Activated naive CD4-positive, alpha-beta T cell treated with anti-CD3 and anti-CD28 coated beads for 36 hours (primary cell): ENCODE measurements around the gene NUDT21. TPM values are rescaled to one million over a fixed set of nuclear protein-coding genes. Genes with fewer than 3 reads are reported as not detected.

ENCODE experiments used
- CTCF ChIA-PET: fragments of 350-600 bp; sonication (Branson Sonifier 250); formaldehyde crosslinking; loops from one replicate; lab custom pipeline; 2021; ENCODE audit warnings: antibody characterized with exemption; lab: Charles Lee
- DNase-seq: peaks from one replicate; pipeline ENCODE4 v3.0.0-alpha.2; 2020
- H3K27ac Mint-ChIP-seq: one replicate; pipeline ENCODE4 v1.8.0; 2021; ENCODE audit warnings: mild to moderate bottlenecking, mixed read lengths
- H3K27me3 Mint-ChIP-seq: one replicate; pipeline ENCODE4 v1.8.0; 2021; ENCODE audit warnings: low read depth, mixed read lengths
- H3K36me3 Mint-ChIP-seq: one replicate; pipeline ENCODE4 v1.8.0; 2021; ENCODE audit warnings: low read depth, mixed read lengths
- H3K4me1 Mint-ChIP-seq: one replicate; pipeline ENCODE4 v1.8.0; 2021; ENCODE audit warnings: low read depth, mixed read lengths
- H3K4me3 Mint-ChIP-seq: one replicate; pipeline ENCODE4 v1.8.0; 2021; ENCODE audit warnings: mild to moderate bottlenecking, moderate library complexity, mixed read lengths
- H3K9me3 Mint-ChIP-seq: one replicate; pipeline ENCODE4 v1.8.0; 2021; ENCODE audit warnings: mixed read lengths
- intact Hi-C: fragments of 100-400 bp; cut with micrococcal nuclease; formaldehyde crosslinking; loops from one replicate; pipeline ENCODE4 v1.15.1; 2023
- total RNA-seq, 2 experiments: library from RNA; stranded (reverse); gene quantifications; one replicate each; pipeline ENCODE4 v1.2.3, GENCODE V29; 2021

NUDT21 gene
- total RNA-seq, 2 experiments from 2014 or later, result 324 to 330 TPM

DNA sequence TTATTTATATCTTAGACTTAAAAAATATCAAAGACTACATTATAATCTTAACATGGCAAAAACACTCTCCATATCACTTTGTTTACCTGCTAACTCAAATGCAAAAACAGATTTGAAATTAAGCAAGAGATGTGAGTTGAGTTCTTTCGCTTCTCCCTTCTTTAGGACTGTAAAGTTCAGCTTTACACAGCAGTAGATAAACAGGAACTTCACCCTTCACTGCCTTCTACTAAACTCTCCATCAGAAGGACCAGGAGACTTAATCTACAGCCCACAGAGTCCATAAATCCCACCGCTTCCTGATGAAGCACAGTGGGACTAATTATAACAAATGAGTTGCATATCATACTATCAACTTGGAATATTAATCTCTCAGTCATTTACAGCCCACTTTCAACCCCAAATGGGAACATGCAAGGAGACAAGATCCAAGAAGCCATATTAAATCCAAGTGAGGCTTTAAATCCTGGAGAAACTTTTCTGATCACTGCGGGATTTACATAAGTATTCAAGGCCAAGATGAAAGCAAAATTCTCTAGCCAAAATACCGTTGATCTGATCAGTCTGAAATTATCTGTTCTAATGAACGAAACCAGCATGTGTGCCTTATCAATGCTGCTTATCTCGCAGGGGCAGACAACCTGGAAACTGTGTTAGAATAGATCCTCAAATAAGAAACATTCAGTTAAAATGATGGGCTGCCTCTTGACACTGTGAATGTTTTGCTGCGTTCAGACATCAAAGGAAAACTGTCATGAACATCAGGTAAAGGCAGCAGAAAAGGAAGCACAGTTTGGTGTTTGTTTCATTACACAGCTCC, 27.3 kb downstream of the NUDT21 start:
- Mint-ChIP-seq H3K36me3 (peaks cover 1% of the 10 kb centered on the region), H3K4me1 (peaks cover 33% of the 10 kb centered on the region), H3K4me3 (peak overlapping the region; percentile 88), H3K27me3 (no peaks in the 10 kb centered on the region), H3K9me3 (no peaks in the 10 kb centered on the region), H3K27ac (peak overlapping the region; percentile 34)
- no peak for DNase-seq
- CTCF ChIA-PET, result no interaction called here
- intact Hi-C loops, result loop anchor here (1.0 to 10.0 kb wide), 3 partner anchors 28 to 229 kb away; partner anchors contain the start of genes GNAO1, NUDT21 and OGFOD1

DNA sequence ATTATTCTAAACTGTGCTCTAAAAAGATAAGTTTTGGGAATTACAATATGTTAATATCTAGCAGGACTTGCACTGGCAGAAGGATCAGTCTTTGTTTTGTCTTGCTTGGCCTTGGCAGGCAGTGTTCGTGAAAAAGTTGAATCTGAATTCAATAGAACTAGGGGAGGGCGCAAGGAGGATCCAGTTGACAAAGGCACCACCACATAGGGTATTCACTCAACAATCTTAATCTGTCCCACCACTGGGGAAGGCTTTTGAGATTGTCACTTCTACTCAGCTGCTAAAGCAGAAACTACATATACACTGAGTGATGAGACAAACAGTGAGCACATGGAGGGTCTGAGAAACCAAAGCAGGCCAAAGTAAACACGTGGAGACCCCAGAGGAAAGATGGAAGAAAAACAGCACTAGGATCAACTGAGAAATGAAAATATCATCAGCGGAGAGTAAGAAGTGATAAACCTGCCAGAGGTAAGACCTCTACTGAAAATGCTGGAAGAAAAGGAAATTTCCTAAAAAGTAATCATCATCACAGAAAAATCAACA, 28.2 kb downstream of the NUDT21 start:
- peaks cover 1% of the 10 kb centered on the region for H3K36me3 Mint-ChIP-seq
- H3K27me3 Mint-ChIP-seq, result no peaks in the 10 kb centered on the region
- peak overlapping the region; percentile 8 for H3K4me3 Mint-ChIP-seq
- no peak for DNase-seq
- no peaks in the 10 kb centered on the region for H3K9me3 Mint-ChIP-seq
- intact Hi-C loops, result loop anchor here (10.0 kb wide), 1 partner anchor 228 kb away; the partner anchor contains the start of gene GNAO1
- H3K4me1 Mint-ChIP-seq, result peaks cover 35% of the 10 kb centered on the region
- CTCF ChIA-PET, result no interaction called here
- no peak overlapping the region for H3K27ac Mint-ChIP-seq

DNA sequence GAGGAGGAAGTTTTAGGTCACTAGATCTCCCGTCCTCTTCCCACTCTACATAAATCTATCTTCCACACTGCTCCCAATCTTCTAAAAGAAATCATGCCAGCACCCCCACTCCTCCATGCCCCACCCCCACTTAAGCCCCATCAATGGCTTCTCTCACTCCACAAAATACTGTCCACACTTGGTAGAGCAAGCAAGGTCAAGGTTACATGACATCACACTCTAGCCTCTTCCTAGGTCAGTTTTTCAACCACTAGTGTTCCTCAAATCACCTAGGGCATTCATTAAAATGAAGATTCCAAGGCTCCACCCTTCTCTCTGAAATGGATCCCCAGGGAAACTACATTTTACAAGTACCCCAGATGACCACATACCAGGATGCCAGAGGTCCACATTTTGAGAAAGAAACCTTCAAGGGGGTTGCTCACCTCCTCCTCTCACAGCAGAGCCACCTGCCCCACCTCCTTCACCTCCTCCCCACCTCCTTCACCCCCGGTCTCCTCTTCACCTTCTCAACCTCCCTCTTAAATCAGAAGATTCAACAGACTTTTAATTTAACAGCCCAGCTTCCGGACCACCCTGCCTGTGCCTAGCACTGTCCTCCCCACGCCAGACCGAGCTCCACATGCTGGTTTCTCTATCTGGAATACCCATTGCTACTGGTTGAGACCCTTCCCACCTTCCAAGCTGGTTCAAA, 29.0 kb downstream of the NUDT21 start:
- no peak for DNase-seq
- intact Hi-C loops, result loop anchor here (10.0 kb wide), 1 partner anchor 227 kb away; the partner anchor contains the start of gene GNAO1
- no peak overlapping the region for H3K4me3 Mint-ChIP-seq
- CTCF ChIA-PET, result interaction anchor here (1.0 kb wide), 1 partner anchor 21 kb away, joined by 3 read pairs; no protein-coding TSS in a partner anchor
- peaks cover 1% of the 10 kb centered on the region for H3K36me3 Mint-ChIP-seq
- H3K9me3 Mint-ChIP-seq, result no peaks in the 10 kb centered on the region
- H3K27me3 Mint-ChIP-seq, result no peaks in the 10 kb centered on the region
- peaks cover 37% of the 10 kb centered on the region for H3K4me1 Mint-ChIP-seq
- no peak overlapping the region for H3K27ac Mint-ChIP-seq

DNA sequence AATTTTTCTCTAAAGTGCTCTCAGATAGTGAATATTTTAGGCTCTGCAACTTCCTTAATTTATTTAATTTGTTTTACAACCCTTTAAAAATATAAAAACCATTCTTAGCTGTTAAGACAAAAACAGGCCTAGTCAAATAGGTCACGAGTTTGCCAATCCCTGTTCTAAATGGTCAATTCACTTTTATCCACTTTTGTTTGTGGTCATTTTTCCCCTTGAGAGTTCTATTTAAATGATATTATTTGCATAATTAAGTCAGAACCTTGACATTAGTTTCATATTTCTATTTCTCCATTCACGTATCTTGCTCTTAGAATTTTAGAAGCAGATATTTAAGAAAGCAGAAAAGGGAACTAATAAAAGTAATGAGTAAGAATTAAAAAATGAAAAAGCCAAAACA, 29.8 kb downstream of the NUDT21 start:
- Mint-ChIP-seq H3K9me3 (no peaks in the 10 kb centered on the region), H3K4me1 (peaks cover 38% of the 10 kb centered on the region), H3K4me3 (no peak overlapping the region), H3K27ac (no peak overlapping the region), H3K27me3 (no peaks in the 10 kb centered on the region), H3K36me3 (peaks cover 1% of the 10 kb centered on the region)
- intact Hi-C loops, result loop anchor here (10.0 kb wide), 1 partner anchor 227 kb away; the partner anchor contains the start of gene GNAO1
- CTCF ChIA-PET, result interaction anchor here (1.0 kb wide), 1 partner anchor 20 kb away, joined by 3 read pairs; no protein-coding TSS in a partner anchor
- DNase-seq, result no peak

DNA sequence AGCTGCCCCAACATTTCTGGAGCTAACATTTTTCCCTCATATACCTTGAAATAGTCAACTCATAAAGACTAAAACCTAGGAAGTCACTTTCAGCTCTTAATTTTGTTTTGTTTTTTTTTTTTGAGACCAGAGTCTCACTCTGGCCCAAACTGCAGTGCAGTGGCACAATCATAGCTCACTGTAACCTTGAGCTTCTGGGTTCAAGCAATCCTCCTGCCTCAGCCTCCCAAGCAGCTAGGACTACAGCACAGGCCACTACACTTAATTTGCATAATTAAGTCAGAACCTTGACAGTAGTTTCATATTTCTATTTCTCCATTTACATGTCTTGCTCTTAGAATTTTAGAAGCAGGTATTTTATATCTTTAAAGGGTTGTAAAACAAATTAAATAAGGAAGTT, 30.5 kb downstream of the NUDT21 start:
- H3K27ac Mint-ChIP-seq, result no peak overlapping the region
- H3K9me3 Mint-ChIP-seq, result no peaks in the 10 kb centered on the region
- intact Hi-C loops, result loop anchor here (10.0 kb wide), 1 partner anchor 226 kb away; the partner anchor contains the start of gene GNAO1
- DNase-seq, result no peak
- no peaks in the 10 kb centered on the region for H3K27me3 Mint-ChIP-seq
- H3K36me3 Mint-ChIP-seq, result peaks cover 1% of the 10 kb centered on the region
- CTCF ChIA-PET, result no interaction called here
- no peak overlapping the region for H3K4me3 Mint-ChIP-seq
- peaks cover 42% of the 10 kb centered on the region for H3K4me1 Mint-ChIP-seq

DNA sequence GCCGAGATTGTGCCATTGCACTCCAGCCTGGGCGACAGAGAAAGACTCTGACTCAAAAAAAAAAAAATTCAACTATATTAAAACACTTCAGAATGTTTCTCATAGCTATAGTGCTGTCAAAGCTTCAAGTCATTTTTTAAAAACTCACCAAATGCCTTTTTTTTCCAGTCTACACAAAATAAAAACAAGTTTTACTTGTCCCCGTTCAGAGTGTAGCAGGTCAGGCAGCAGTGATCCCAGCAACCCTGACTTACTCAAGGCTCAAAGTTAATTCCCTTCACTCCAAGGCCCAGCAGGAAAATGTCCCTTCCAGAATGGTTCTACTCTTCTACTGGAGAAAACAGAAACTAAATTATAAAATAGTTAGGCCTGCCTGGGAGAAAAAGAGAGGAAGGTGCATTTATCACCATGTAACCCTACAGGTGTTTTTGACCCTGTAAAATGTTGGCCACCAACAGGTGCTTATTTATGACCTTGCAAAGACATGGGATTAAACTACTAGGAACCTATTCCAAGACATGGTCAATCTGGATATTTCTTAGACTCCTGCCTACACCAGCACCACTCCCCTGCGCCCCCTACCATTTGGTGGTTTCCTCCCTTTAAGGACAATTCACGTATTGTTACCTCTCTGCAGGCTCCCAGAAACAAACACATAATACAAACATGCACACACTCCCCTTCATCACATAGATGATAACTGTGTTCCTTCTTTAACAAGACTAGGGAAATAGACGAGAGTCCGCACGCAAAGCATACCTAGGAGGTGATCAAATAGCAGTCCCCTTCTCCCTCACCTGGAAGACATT, 31.2 kb downstream of the NUDT21 start:
- Mint-ChIP-seq H3K4me1 (peaks cover 48% of the 10 kb centered on the region), H3K27ac (no peak overlapping the region), H3K9me3 (no peaks in the 10 kb centered on the region), H3K4me3 (no peak overlapping the region), H3K36me3 (peaks cover 1% of the 10 kb centered on the region), H3K27me3 (no peaks in the 10 kb centered on the region)
- DNase-seq, result no peak
- CTCF ChIA-PET, result no interaction called here
- intact Hi-C loops, result loop anchor here (10.0 kb wide), 1 partner anchor 225 kb away; the partner anchor contains the start of gene GNAO1

DNA sequence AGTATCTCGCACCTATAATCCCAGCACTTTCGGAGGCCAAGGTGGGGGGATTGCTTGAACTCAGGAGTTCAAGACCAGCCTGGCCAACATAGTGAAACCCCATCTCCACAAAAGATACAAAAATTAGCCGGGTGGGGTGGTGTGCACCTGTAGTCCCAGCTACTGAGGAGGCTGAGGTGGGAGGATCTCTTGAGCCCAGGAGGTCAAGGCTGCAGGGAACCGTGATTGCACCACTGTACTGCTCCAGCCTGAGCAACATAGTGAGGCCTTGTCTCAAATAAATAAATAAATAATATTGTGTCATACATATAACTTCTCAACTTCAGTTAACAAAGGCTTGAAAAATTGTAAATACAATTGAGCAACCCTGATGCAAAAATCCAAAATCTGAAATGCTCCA, 34.0 kb downstream of the NUDT21 start:
- Mint-ChIP-seq H3K27ac (no peak overlapping the region), H3K9me3 (no peaks in the 10 kb centered on the region), H3K4me3 (no peak overlapping the region), H3K4me1 (peaks cover 31% of the 10 kb centered on the region), H3K36me3 (peaks cover 7% of the 10 kb centered on the region), H3K27me3 (no peaks in the 10 kb centered on the region)
- CTCF ChIA-PET, result interaction anchor here (1.1 kb wide), 1 partner anchor 16 kb away, joined by 7 read pairs; no protein-coding TSS in a partner anchor
- intact Hi-C loops, result no loop called here
- no peak for DNase-seq

DNA sequence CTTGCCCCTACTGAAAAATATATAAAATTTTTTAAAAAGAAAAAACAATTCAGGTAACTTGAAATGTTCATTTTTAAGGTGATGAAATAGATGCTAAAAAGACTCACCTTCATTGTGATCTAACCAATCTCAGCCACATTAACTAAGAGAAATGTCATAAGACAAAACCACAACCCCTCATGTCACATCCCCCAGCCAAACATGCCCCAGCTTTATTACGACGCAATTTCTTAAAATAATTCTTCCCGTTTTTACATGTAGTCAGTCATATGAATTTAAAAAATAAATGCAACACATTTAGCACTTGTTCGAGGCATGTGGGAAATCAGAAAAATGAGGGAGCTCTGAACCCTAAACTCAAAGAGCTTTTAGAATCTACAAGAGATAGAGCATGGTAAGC, 35.3 kb downstream of the NUDT21 start:
- Mint-ChIP-seq H3K4me1 (peaks cover 24% of the 10 kb centered on the region), H3K27ac (no peak overlapping the region), H3K4me3 (no peak overlapping the region), H3K27me3 (no peaks in the 10 kb centered on the region), H3K36me3 (peaks cover 9% of the 10 kb centered on the region), H3K9me3 (no peaks in the 10 kb centered on the region)
- intact Hi-C loops, result no loop called here
- DNase-seq, result no peak
- CTCF ChIA-PET, result no interaction called here

DNA sequence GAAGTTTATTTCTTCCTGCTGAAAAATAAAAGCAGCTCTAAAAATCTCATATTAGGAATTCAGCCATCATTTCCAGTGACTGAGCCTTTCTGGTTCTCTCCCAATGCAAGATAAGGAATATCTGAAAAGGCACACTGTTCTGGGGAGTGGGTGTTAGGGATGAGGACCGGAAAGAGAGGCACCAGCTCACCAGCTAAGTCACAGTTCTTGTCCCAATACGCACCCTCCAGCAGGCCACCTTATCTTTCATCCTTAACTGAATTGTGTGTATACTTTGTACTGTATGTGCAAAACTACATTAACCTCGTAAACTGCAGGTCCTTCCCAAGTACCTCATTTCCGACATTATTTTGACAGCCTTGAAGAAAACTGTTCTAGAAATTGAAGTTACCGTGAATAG, 36.8 kb downstream of the NUDT21 start:
- Mint-ChIP-seq H3K4me3 (no peak overlapping the region), H3K27me3 (no peaks in the 10 kb centered on the region), H3K4me1 (peaks cover 16% of the 10 kb centered on the region), H3K27ac (no peak overlapping the region), H3K9me3 (no peaks in the 10 kb centered on the region), H3K36me3 (peaks cover 9% of the 10 kb centered on the region)
- DNase-seq, result no peak
- CTCF ChIA-PET, result interaction anchor here (0.7 to 1.3 kb wide), 2 partner anchors 37 to 64 kb away, joined by 4 to 5 read pairs; partner anchors contain the start of genes NUDT21 and OGFOD1
- intact Hi-C loops, result no loop called here

DNA sequence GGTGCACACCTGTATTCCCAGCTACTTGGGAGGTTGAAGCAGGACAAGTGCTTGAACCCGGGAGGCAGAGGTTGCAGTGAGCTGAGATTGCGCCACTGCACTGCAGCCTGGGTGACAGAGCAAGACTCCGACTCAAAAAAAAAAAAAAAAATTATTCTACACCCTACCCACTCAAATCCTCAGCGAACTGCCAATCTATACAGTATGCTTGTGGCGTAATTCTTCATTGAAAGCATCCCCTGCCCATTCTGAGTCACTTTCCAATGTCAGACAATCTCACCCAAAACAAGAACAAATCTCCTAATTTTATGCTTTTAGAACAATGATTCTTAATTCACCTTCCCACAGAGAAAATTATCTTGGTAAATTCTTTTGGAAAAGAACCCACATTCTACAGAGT, 37.8 kb downstream of the NUDT21 start:
- Mint-ChIP-seq H3K9me3 (no peaks in the 10 kb centered on the region), H3K4me1 (peaks cover 15% of the 10 kb centered on the region), H3K27ac (no peak overlapping the region), H3K36me3 (peaks cover 11% of the 10 kb centered on the region), H3K4me3 (no peak overlapping the region), H3K27me3 (no peaks in the 10 kb centered on the region)
- no peak for DNase-seq
- intact Hi-C loops, result no loop called here
- CTCF ChIA-PET, result interaction anchor here (1.0 to 1.3 kb wide), 2 partner anchors 38 to 95 kb away, joined by 3 to 4 read pairs; partner anchors contain the start of genes NUDT21 and OGFOD1

DNA sequence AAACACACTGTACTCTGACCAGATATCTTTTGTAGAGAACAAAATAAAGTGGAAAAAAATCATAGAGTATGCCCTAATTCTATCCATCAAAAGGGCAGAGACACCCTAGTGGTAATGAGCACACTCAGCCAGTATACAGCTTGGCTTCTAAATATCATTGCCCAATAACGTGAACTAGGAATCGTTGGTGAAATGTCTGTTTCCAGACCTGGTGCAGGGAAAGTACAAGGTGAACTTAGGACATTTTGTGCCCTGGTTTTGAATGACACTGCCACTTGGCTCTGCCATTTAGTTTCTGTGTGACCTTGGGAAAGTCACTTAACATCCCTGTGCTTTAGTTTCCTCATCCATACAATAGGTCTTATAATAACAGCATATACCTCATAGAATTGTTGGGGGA, 39.5 kb downstream of the NUDT21 start:
- intact Hi-C loops, result no loop called here
- H3K9me3 Mint-ChIP-seq, result no peaks in the 10 kb centered on the region
- peaks cover 13% of the 10 kb centered on the region for H3K36me3 Mint-ChIP-seq
- no peak overlapping the region for H3K4me3 Mint-ChIP-seq
- peaks cover 12% of the 10 kb centered on the region for H3K4me1 Mint-ChIP-seq
- H3K27me3 Mint-ChIP-seq, result no peaks in the 10 kb centered on the region
- H3K27ac Mint-ChIP-seq, result no peak overlapping the region
- DNase-seq, result no peak
- CTCF ChIA-PET, result interaction anchor here (0.6 kb wide), 1 partner anchor 11 kb away, joined by 3 read pairs; no protein-coding TSS in a partner anchor
